HEK293 (cell line): Measurements from ENCODE around the gene SLC35E2B.
"Not testable (repeated sequence)": the region's sequence is repeated elsewhere in the genome, so short reads cannot be mapped to it uniquely, and the experiment has no call there.

Source experiments
- CTCF ChIA-PET: fragments of 350-600 bp; formaldehyde crosslinking; extraction: SDS; loops from one replicate; lab custom pipeline; 2021; ENCODE audit warnings: antibody characterized with exemption; lab: Yijun Ruan, JAX
- POLR2A ChIA-PET: fragments of 300-600 bp; formaldehyde crosslinking; extraction: SDS; loops from one replicate; lab custom pipeline; 2020; ENCODE audit warnings: antibody characterized with exemption, inconsistent platforms; lab: Yijun Ruan, JAX
- H3K27ac ChIP-seq: fragments of 200-500 bp; sonication (Bioruptor generic); 2 replicates; pipeline ENCODE4 v1.5.1; 2014; ENCODE audit warnings: low read depth, low read length, control low read depth, inconsistent platforms; ENCODE audit errors: extremely low read depth
- H3K36me3 ChIP-seq, 2 experiments: fragments of 200-500 bp in 1 of 2; sonication (Bioruptor generic) in 1 of 2; 1 replicate in 1 of 2; 2 replicates in 1 of 2; pipeline ENCODE4 v1.5.1; 2014 to 2017; ENCODE audit warnings: inconsistent platforms in 2 of 2, low read length in 2 of 2; ENCODE audit not compliant: control insufficient read depth in 2 of 2, insufficient read depth in 1 of 2
- H3K4me1 ChIP-seq: fragments of 200-500 bp; sonication (Bioruptor generic); 2 replicates; pipeline ENCODE4 v1.5.1; 2014; ENCODE audit warnings: mild to moderate bottlenecking, low read length, inconsistent platforms; ENCODE audit not compliant: control insufficient read depth, insufficient read depth
- H3K4me3 ChIP-seq: 2 replicates; pipeline ENCODE4 v1.5.1; 2011; ENCODE audit warnings: low read depth, mild to moderate bottlenecking, control low read depth, low read length, moderate library complexity
- H3K9me3 ChIP-seq: fragments of 200-500 bp; sonication (Bioruptor generic); 2 replicates; pipeline ENCODE4 v1.5.1; 2014; ENCODE audit warnings: low read depth, low read length, inconsistent platforms; ENCODE audit not compliant: control insufficient read depth, insufficient read depth
- KLF1 ChIP-seq: fragments of 450-650 bp; formaldehyde crosslinking; IDR thresholded peaks from 2 replicates; pipeline ENCODE4 v1.5.1; 2016; ENCODE audit warnings: missing biosample characterization, missing genetic modification characterization
- KLF10 ChIP-seq: fragments of 450-650 bp; IDR thresholded peaks from 2 replicates; pipeline ENCODE4 v1.5.1; 2018; ENCODE audit warnings: missing biosample characterization, mild to moderate bottlenecking, missing genetic modification characterization
- KLF16 ChIP-seq: fragments of 450-650 bp; formaldehyde crosslinking; IDR thresholded peaks from 2 replicates; pipeline ENCODE4 v1.5.1; 2017; ENCODE audit warnings: missing biosample characterization, missing genetic modification characterization
- KLF8 ChIP-seq: fragments of 450-650 bp; formaldehyde crosslinking; IDR thresholded peaks from 2 replicates; pipeline ENCODE4 v1.5.1; 2016; ENCODE audit warnings: missing biosample characterization, missing genetic modification characterization
- SP2 ChIP-seq: fragments of 450-650 bp; formaldehyde crosslinking; IDR thresholded peaks from 2 replicates; pipeline ENCODE4 v1.5.1; 2016; ENCODE audit warnings: missing biosample characterization, missing genetic modification characterization
- ZBTB20 ChIP-seq: fragments of 450-650 bp; formaldehyde crosslinking; IDR thresholded peaks from 2 replicates; pipeline ENCODE4 v1.5.1; 2016; ENCODE audit warnings: missing biosample characterization, missing genetic modification characterization
- ZNF518A ChIP-seq: fragments of 450-650 bp; formaldehyde crosslinking; conservative IDR thresholded peaks from 2 replicates; pipeline ENCODE4 v1.5.1; 2016; ENCODE audit warnings: low read depth, missing biosample characterization, missing genetic modification characterization
- ZNF561 ChIP-seq: fragments of 450-650 bp; IDR thresholded peaks from 2 replicates; pipeline ENCODE4 v1.5.1; 2018; ENCODE audit warnings: missing biosample characterization, missing genetic modification characterization, borderline replicate concordance
- ZNF629 ChIP-seq: fragments of 450-650 bp; formaldehyde crosslinking; IDR thresholded peaks from 2 replicates; pipeline ENCODE4 v1.5.1; 2017; ENCODE audit warnings: missing biosample characterization, missing genetic modification characterization
- ZNF660 ChIP-seq: fragments of 450-650 bp; IDR thresholded peaks from 2 replicates; pipeline ENCODE4 v1.5.1; 2018; ENCODE audit warnings: missing biosample characterization, mild to moderate bottlenecking, missing genetic modification characterization
- ZSCAN30 ChIP-seq: fragments of 450-650 bp; IDR thresholded peaks from 2 replicates; pipeline ENCODE4 v1.5.1; 2018; ENCODE audit warnings: missing biosample characterization, mild to moderate bottlenecking, missing genetic modification characterization, moderate library complexity
- ZXDB ChIP-seq: fragments of 450-650 bp; formaldehyde crosslinking; IDR thresholded peaks from 2 replicates; pipeline ENCODE4 v1.5.1; 2016; ENCODE audit warnings: missing biosample characterization, missing genetic modification characterization

SLC35E2B gene

GRCh38 chr1:1730230-1730629 is 37.6 kb upstream of the SLC35E2B start:
- H3K36me3 ChIP-seq: peaks cover 17 to 34% of the 10 kb centered on the region in 2 experiments; a peak in 2 of 3 replicates
- H3K9me3 ChIP-seq, H3K4me3 ChIP-seq, H3K4me1 ChIP-seq, CTCF ChIA-PET, H3K27ac ChIP-seq, POLR2A ChIA-PET: not testable (repeated sequence)

DNA sequence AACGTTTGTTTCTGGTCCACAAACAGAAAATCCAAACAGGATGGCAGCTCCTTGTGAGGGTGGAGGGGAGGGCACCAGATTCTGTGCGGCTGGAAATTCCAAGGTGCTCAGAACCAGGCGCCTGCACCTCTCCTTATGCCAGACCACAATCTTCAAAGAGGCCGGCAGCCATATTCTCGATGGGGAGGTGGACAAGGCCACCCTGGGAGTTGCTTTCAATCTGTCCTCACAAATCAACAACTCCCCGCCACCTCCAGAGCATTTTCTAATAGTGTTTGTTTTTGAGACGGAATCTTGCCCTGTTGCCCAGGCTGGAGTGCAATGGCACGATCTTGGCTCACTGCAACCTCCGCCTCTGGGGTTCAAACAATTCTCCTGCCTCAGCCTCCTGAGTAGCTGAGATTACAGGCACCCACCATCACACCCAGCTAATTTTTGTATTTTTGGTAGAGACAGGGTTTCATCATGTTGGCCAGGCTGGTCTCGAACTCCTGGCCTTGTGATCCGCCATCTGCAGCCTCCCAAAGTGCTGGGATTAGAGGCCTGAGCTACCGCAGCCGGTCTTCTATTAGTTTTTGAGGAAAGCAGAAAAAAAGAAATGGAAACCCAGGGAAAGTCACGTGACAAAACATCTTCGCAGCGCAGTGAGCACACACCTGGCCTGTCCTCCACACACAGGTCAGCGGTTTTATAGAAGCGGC is 36.7 kb upstream of the SLC35E2B start:
- H3K4me3 ChIP-seq, H3K27ac ChIP-seq, H3K9me3 ChIP-seq, H3K4me1 ChIP-seq, POLR2A ChIA-PET, CTCF ChIA-PET: not testable (repeated sequence)
- peaks cover 17 to 26% of the 10 kb centered on the region in 2 experiments; a peak in 2 of 3 replicates for H3K36me3 ChIP-seq

DNA sequence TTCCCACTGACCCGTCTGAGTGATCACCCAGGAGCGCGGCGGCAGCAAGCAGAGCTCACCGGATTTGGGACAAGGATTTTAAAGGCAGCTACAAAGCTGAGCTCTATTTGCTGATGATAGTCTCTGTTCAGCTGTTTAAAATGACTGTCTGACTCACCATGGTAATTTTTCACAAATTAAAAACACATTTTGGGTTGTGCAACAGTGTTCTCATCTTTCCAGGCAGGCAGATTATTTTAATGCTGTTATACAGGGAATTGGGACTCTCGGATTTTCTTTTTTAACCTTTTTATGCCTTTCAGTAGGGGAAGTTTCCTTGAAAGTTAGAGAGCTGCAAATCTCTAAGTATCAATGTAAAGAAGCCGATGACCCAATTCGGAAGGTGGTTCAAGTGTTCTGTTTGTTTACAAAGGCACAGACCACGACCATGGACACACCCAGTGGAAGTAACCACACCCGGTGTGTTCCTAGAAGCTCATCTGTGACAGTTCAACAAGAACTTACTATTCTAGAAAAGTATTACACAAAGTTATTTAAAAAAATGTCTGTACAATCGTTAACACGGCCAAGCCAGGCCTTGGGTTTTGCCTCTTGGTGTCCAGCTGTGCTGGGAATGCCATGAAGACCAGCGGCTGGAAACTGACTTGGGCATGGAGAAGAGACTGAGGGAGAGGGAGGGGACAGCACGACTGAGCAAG is 35.9 kb upstream of the SLC35E2B start:
- H3K4me3 ChIP-seq, H3K4me1 ChIP-seq, H3K27ac ChIP-seq, CTCF ChIA-PET, H3K9me3 ChIP-seq, POLR2A ChIA-PET: not testable (repeated sequence)
- peaks cover 17 to 22% of the 10 kb centered on the region in 2 experiments; a peak in 2 of 3 replicates for H3K36me3 ChIP-seq
- TF ChIP-seq KLF1 (tag by site-specific recombination): peak; percentile 60

- POLR2A ChIA-PET, CTCF ChIA-PET, H3K27ac ChIP-seq, H3K4me3 ChIP-seq, H3K9me3 ChIP-seq, H3K4me1 ChIP-seq: not testable (repeated sequence)
- peaks cover 12 to 13% of the 10 kb centered on the region in 2 experiments; a peak in 2 of 3 replicates for H3K36me3 ChIP-seq
Observed at GRCh38 chr1:1727131-1727651, 34.6 kb upstream of the SLC35E2B start.

DNA sequence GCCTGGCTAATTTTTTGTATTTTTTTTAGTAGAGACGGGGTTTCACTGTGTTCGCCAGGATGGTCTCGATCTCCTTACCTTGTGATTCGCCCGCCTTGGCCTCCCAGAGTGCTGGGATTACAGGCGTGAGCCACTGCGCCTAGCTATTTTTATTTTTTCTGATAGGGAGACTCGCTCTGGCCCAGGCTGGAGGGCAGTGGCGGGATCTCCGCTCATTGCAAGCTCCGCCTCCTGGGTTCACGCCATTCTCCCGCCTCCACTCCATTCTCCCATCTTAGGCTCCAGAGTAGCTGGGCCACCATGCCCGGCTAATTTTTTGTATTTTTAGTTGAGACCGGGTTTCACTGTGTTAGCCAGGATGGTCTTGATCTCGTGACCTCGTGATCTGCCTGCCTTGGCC is 33.5 kb upstream of the SLC35E2B start:
- H3K36me3 ChIP-seq: peaks cover 3 to 14% of the 10 kb centered on the region in 2 experiments; a peak in 2 of 3 replicates
- H3K4me1 ChIP-seq, H3K4me3 ChIP-seq, H3K9me3 ChIP-seq, POLR2A ChIA-PET, CTCF ChIA-PET, H3K27ac ChIP-seq: not testable (repeated sequence)

DNA sequence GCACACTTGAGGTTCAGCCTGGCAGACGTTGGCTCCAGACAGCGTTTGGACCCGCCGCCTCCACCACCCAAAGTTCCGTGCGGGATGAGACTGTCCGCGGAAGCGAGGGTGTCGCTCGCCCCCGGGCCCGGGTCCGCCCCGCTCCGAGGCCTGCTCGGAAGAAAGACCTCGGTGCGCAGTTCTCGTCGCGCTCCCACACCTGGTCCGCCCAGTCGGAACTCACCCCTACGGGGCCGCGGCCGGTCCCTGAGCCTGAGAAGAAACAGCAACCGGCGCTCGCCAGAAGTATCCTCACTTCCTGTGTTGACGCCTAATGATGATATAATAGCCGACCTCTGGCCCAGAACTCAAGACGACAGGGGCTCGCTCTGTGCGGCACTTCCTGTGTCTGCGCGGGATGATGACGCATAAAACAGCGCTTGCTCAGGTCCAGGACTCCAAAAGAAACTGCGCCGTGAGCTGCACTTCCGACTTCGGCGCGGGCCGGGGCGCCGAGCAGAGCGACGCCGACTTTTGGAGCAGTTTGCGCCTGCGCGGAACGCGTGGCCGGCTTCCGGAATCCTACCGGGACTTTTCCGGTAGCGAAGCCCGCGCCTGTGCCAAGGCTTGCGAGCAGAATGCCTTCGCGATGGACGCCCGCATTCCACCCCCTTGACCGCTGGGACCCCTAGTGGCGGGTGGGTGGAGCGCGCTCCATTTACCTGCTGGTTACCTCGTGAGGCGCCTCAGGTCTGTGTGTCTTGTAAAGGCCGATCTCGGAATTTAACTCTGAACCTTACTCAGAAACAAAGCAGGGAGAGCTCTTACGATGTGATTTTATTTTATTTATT is 31.7 kb upstream of the SLC35E2B start, which contains the start of gene CDK11A:
Gene CDK11A, minus strand, starts transcription at position 323 of the 830 bp plus-strand sequence. CDS start 1,539 bp downstream, outside the sequence.
- Histone ChIP-seq H3K27ac (peak within 1 kb of the TSS; percentile 48), H3K36me3 (peaks cover 19 to 24% of the 10 kb centered on the region in 2 experiments; a peak in 2 of 3 replicates), H3K4me3 (peak within 1 kb of the TSS; percentile 53)
- H3K9me3 ChIP-seq, H3K4me1 ChIP-seq, CTCF ChIA-PET: not testable (repeated sequence)
- POLR2A ChIA-PET: interaction anchor here (0.6 to 1.0 kb wide), 7 partner anchors 9 to 340 kb away, joined by 3 to 7 read pairs (median 3); no protein-coding TSS in a partner anchor
- TF ChIP-seq SP2 (tag by site-specific recombination) (peak; percentile 73), ZNF561 (tag by site-specific recombination) (peak; percentile 91), ZNF518A (peak; percentile 74), ZBTB20 (tag by site-specific recombination) (peak; percentile 81), ZNF660 (tag by site-specific recombination) (0 out of 2 replicates have a peak, but pooled peaks have one; percentile 38), KLF10 (peak; percentile 86), ZSCAN30 (tag by site-specific recombination) (0 out of 2 replicates have a peak, but pooled peaks have one; percentile 22), KLF8 (tag by site-specific recombination) (peak; percentile 61; the same call in 1 of the 2 replicates), ZXDB (tag by site-specific recombination) (peak; percentile 98), ZNF629 (tag by site-specific recombination) (peak; percentile 98), KLF16 (peak; percentile 56; the same call in 1 of the 2 replicates)
